PC-3 (cell line): ENCODE measurements around the gene TEX51. TPM values are rescaled to one million over a fixed set of nuclear protein-coding genes. Genes with fewer than 3 reads are reported as not detected.

Source experiments
- ATAC-seq: fragments of 200-7000 bp; cut with Tn5 transposase; 2 replicates; pipeline ENCODE4 v1.9.1; 2020; ENCODE audit warnings: mild to moderate bottlenecking, moderate library complexity
- BruUV-seq: library from RNA; stranded (reverse); fragments of 400-500 nt; replicated peaks from 2 replicates; lab custom pipeline; 2021; lab: Mats Ljungman, UMichigan
- CTCF ChIA-PET: fragments of 300-600 bp; sonication (Branson Sonifier 250); formaldehyde crosslinking; loops from one replicate; lab custom pipeline; 2022; ENCODE audit warnings: antibody characterized with exemption; lab: Charles Lee
- POLR2A ChIA-PET: fragments of 300-600 bp; sonication (Branson Sonifier 250); formaldehyde crosslinking; loops from one replicate; lab custom pipeline; 2022; ENCODE audit warnings: antibody characterized with exemption; ENCODE audit not compliant: unreplicated experiment; lab: Charles Lee
- DNase-seq: peaks from one replicate; pipeline ENCODE4 v3.0.0-alpha.2; 2015
- H2AFZ ChIP-seq: fragments of 300-600 bp; sonication (generic); 2 replicates; pipeline ENCODE4 v1.6.0; 2016; ENCODE audit warnings: antibody characterized with exemption, low read length
- H3F3A ChIP-seq: fragments of 300-600 bp; sonication (generic); one replicate; pipeline ENCODE4 v1.6.0; 2017; ENCODE audit warnings: antibody characterized with exemption, low read length, control low read depth, mild to moderate bottlenecking; ENCODE audit not compliant: unreplicated experiment
- H3K27ac ChIP-seq: fragments of 300-600 bp; sonication (generic); 2 replicates; pipeline ENCODE4 v1.5.1; 2016; ENCODE audit warnings: mild to moderate bottlenecking, low read length
- H3K27me3 ChIP-seq: fragments of 300-600 bp; sonication (generic); 2 replicates; pipeline ENCODE4 v1.6.1; 2016; ENCODE audit warnings: low read length, mixed read lengths
- H3K36me3 ChIP-seq: fragments of 300-600 bp; sonication (generic); 2 replicates; pipeline ENCODE4 v1.6.1; 2016; ENCODE audit warnings: low read depth, mixed run types, low read length, mixed read lengths
- H3K4me1 ChIP-seq: fragments of 300-600 bp; sonication (generic); 2 replicates; pipeline ENCODE4 v1.5.1; 2016; ENCODE audit warnings: low read length; ENCODE audit not compliant: insufficient read depth
- H3K4me2 ChIP-seq: fragments of 300-600 bp; sonication (generic); 2 replicates; pipeline ENCODE4 v1.6.0; 2016; ENCODE audit warnings: low read length
- H3K4me3 ChIP-seq: fragments of 300-600 bp; sonication (generic); 2 replicates; pipeline ENCODE4 v1.5.1; 2016; ENCODE audit warnings: mild to moderate bottlenecking, low read length, mixed read lengths
- H3K79me2 ChIP-seq: fragments of 300-600 bp; sonication (generic); 2 replicates; pipeline ENCODE4 v1.6.1; 2017; ENCODE audit warnings: low read length, mixed read lengths
- H3K9ac ChIP-seq: fragments of 300-600 bp; sonication (generic); 2 replicates; pipeline ENCODE4 v1.6.0; 2016; ENCODE audit warnings: mild to moderate bottlenecking, low read length
- H3K9me2 ChIP-seq: fragments of 300-600 bp; sonication (generic); replicated peaks from 2 replicates; pipeline ENCODE4 v1.6.1; 2016; ENCODE audit warnings: mixed run types, low read length, mixed read lengths
- H3K9me3 ChIP-seq: fragments of 300-600 bp; sonication (generic); 2 replicates; pipeline ENCODE4 v1.6.1; 2016; ENCODE audit warnings: low read length, mixed read lengths
- H4K20me1 ChIP-seq: fragments of 300-600 bp; sonication (generic); 2 replicates; pipeline ENCODE4 v1.6.1; 2016; ENCODE audit warnings: low read length, mixed read lengths
- EZH2 ChIP-seq: fragments of 300-600 bp; sonication (generic); IDR thresholded peaks from one replicate; pipeline ENCODE4 v1.6.1; 2017; ENCODE audit warnings: antibody characterized with exemption, mild to moderate bottlenecking, low read length; ENCODE audit not compliant: unreplicated experiment
- EZH2phosphoT487 ChIP-seq: fragments of 300-600 bp; sonication (generic); IDR thresholded peaks from 2 replicates; pipeline ENCODE4 v1.6.1; 2018; ENCODE audit warnings: mild to moderate bottlenecking, antibody characterized with exemption, low read length, borderline replicate concordance
- intact Hi-C: fragments of 100-400 bp; cut with micrococcal nuclease; formaldehyde crosslinking; loops from 2 replicates; pipeline ENCODE4 v1.9.0; 2023
- total RNA-seq: library from RNA; depleted of rRNA; stranded (reverse); fragments of >200 nt; gene quantifications from 2 replicates; pipeline ENCODE4 v1.2.3, GENCODE V29; 2014
- TF ChIP-seq, protein P1 (sequence below): fragments of 300-600 bp; sonication (generic); conservative IDR thresholded peaks from 2 replicates; pipeline ENCODE4 v1.5.1; 2017; ENCODE audit warnings: antibody characterized with exemption, low read depth, mild to moderate bottlenecking, low read length

Gene TEX51
- total RNA-seq, 1 experiment from 2014 or later = not detected

DNA sequence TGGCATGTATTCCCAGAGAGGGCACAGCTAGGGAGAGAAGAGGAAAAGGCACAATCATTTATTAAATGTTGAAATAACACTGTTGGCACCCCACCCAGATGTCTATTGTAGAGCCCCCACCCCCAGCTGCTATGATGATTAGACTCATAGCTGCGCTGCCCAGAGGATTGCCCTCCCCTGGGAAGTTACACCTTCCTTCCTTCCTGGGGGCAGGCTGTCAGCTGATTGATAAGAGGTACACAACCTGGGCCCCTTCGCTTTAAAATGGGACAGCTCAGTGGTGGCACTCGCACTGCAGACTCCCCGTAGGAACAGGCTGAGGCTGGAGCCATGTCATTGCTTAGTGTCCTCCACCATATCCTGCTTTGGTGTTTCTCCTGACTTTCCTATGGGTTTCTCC lies 18.1 kb downstream of the TEX51 start:
- Histone ChIP-seq H3K4me1 (no peaks in the 10 kb centered on the region), H4K20me1 (no peaks in the 10 kb centered on the region), H3K9me2 (no peaks in the 10 kb centered on the region), H3K9me3 (no peaks in the 10 kb centered on the region), H3F3A (no peaks in the 10 kb centered on the region), H3K4me2 (no peak overlapping the region), H3K27me3 (peaks cover 30% of the 10 kb centered on the region), H3K4me3 (no peak overlapping the region), H3K79me2 (no peaks in the 10 kb centered on the region), H3K27ac (no peak overlapping the region), H3K36me3 (no peaks in the 10 kb centered on the region), H3K9ac (no peak overlapping the region), H2AFZ (no peak overlapping the region)
- no peak for ATAC-seq
- TF ChIP-seq EZH2phosphoT487 = no peak
- no peak for TF ChIP-seq EZH2
- TF ChIP-seq, protein P1, sequence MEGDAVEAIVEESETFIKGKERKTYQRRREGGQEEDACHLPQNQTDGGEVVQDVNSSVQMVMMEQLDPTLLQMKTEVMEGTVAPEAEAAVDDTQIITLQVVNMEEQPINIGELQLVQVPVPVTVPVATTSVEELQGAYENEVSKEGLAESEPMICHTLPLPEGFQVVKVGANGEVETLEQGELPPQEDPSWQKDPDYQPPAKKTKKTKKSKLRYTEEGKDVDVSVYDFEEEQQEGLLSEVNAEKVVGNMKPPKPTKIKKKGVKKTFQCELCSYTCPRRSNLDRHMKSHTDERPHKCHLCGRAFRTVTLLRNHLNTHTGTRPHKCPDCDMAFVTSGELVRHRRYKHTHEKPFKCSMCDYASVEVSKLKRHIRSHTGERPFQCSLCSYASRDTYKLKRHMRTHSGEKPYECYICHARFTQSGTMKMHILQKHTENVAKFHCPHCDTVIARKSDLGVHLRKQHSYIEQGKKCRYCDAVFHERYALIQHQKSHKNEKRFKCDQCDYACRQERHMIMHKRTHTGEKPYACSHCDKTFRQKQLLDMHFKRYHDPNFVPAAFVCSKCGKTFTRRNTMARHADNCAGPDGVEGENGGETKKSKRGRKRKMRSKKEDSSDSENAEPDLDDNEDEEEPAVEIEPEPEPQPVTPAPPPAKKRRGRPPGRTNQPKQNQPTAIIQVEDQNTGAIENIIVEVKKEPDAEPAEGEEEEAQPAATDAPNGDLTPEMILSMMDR = no peak
- BruUV-seq = no TSS peak
- CTCF ChIA-PET = no interaction called here
- DNase-seq = no peak
- intact Hi-C loops = no loop called here
- POLR2A ChIA-PET = no interaction called here

DNA sequence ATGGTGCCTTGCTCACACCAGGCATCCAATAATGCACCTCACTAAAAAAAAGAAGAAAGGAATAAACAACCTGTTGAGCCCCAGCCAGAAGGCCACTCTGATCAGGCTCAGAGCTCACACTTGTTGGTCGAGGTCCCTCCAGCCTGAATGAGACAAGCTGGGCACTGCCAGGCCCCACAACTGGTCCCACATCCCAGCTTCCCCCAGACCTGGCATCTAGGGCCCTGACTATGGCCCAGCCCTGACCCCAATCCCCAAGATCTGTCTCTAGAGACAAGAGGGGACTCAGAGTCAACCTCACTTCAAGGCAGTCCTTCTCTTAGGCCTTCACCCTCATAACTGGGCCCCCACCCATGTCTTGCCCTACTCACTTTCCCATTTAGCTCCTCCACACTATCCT lies 22.4 kb downstream of the TEX51 start:
- BruUV-seq = no TSS peak
- ChIA-PET POLR2A (no interaction called here), CTCF (no interaction called here)
- Histone ChIP-seq H3K27ac (no peak overlapping the region), H3K36me3 (no peaks in the 10 kb centered on the region), H4K20me1 (no peaks in the 10 kb centered on the region), H2AFZ (no peak overlapping the region), H3F3A (no peaks in the 10 kb centered on the region), H3K9me3 (no peaks in the 10 kb centered on the region), H3K4me3 (no peak overlapping the region), H3K4me2 (no peak overlapping the region), H3K9me2 (no peaks in the 10 kb centered on the region), H3K79me2 (no peaks in the 10 kb centered on the region), H3K27me3 (no peaks in the 10 kb centered on the region; the same call in 1 of the 2 replicates), H3K4me1 (no peaks in the 10 kb centered on the region), H3K9ac (no peak overlapping the region)
- DNase-seq (no peak), ATAC-seq (no peak)
- TF ChIP-seq, protein P1 = no peak
- no peak for TF ChIP-seq EZH2
- intact Hi-C loops = no loop called here

DNA sequence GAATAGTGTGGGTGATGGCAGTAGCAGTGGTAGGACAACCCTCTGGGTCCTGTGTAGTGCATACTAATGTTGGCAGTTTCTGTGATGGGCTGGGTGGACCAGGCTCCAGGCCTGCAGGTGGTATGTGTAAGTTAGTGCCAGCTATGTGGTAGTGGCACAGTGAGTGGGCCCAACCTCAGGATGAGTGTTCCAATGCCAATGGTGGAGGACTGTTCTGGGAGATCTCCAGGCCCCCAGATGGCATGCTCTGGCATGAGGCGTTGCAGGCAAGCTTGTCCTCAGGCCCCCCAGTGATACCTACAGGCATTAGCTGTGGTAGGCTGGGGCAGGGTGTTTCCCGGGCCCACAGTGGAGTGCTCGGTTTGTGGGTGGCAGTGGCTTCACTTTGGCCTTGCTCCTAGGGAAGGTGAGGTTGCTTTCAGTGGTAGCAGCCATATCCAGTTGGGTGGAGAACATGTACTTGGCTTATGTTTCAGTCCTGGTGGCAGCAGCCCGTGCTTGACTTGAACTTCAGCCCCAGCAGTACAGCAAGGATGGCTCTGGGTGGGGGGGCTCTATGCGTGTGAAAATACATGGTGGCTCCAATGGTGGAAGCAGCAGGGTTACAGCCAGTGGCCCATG lies 32.4 kb downstream of the TEX51 start:
- Histone ChIP-seq H3K9me2 (no peaks in the 10 kb centered on the region), H3K4me2 (no peak overlapping the region), H3K4me1 (no peaks in the 10 kb centered on the region), H3K27ac (no peak overlapping the region), H3K27me3 (peaks cover 33% of the 10 kb centered on the region), H4K20me1 (no peaks in the 10 kb centered on the region), H2AFZ (no peak overlapping the region), H3F3A (no peaks in the 10 kb centered on the region), H3K9me3 (no peaks in the 10 kb centered on the region), H3K36me3 (no peaks in the 10 kb centered on the region), H3K79me2 (no peaks in the 10 kb centered on the region), H3K9ac (no peak overlapping the region), H3K4me3 (no peak overlapping the region)
- intact Hi-C loops = no loop called here
- DNase-seq = no peak
- ChIA-PET POLR2A (no interaction called here), CTCF (no interaction called here)
- ATAC-seq = no peak
- no TSS peak for BruUV-seq
- no peak for TF ChIP-seq EZH2phosphoT487
- no peak for TF ChIP-seq EZH2
- TF ChIP-seq, protein P1 = no peak
